OCI-LY1 (cell line): ENCODE results near the gene SETDB1.

Experiments used
- EZH2 ChIP-seq: fragments of 200-600 bp; sonication (generic), shearing (Covaris generic); IDR thresholded peaks from 2 replicates; pipeline ENCODE4 v1.8.0; 2017; ENCODE audit warnings: borderline replicate concordance, mixed run types, mild to moderate bottlenecking, antibody characterized with exemption, low read length, moderate library complexity, mixed read lengths
- TF ChIP-seq, protein P1 (sequence below): fragments of 200-600 bp; sonication (generic), shearing (Covaris generic); IDR thresholded peaks from 2 replicates; pipeline ENCODE4 v1.5.1; 2017; ENCODE audit warnings: mild to moderate bottlenecking, antibody characterized with exemption, low read length, moderate library complexity, mixed read lengths

DNA sequence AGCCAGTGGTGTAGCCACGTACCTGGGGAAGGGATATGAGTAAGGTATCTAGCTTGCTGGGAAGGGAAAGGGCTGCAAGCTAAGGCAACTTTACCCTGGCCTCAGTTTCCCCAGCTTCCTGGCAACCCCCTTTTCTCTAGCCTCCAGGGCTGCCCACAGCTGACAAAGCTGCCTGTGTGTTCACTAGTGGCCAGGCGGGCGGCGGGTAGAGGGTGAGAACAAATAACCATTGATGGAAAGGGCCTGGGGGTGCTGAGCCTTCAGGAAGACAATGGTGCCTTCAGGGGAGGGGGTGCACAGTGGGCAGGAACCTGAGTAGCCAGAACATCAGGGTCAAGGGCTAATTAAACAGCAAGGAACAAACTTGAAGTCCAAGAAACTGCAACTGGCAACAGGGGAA, 42.3 kb downstream of the SETDB1 start:
- TF ChIP-seq, protein P1, sequence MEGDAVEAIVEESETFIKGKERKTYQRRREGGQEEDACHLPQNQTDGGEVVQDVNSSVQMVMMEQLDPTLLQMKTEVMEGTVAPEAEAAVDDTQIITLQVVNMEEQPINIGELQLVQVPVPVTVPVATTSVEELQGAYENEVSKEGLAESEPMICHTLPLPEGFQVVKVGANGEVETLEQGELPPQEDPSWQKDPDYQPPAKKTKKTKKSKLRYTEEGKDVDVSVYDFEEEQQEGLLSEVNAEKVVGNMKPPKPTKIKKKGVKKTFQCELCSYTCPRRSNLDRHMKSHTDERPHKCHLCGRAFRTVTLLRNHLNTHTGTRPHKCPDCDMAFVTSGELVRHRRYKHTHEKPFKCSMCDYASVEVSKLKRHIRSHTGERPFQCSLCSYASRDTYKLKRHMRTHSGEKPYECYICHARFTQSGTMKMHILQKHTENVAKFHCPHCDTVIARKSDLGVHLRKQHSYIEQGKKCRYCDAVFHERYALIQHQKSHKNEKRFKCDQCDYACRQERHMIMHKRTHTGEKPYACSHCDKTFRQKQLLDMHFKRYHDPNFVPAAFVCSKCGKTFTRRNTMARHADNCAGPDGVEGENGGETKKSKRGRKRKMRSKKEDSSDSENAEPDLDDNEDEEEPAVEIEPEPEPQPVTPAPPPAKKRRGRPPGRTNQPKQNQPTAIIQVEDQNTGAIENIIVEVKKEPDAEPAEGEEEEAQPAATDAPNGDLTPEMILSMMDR = no peak
- TF ChIP-seq EZH2 = no peak
